Activated CD8-positive, alpha-beta memory T cell treated with anti-CD3 and anti-CD28 coated beads, Interleukin-2, amount 50 U/mL, for 4 hours (primary cell): ENCODE measurements around the gene S100A1.
"Not testable (repeated sequence)": the region's sequence is repeated elsewhere in the genome, so short reads cannot be mapped to it uniquely, and the experiment has no call there.

Experiments used
- DNase-seq: peaks from one replicate; pipeline ENCODE4 v3.0.0-alpha.2; 2020

Gene S100A1

DNA sequence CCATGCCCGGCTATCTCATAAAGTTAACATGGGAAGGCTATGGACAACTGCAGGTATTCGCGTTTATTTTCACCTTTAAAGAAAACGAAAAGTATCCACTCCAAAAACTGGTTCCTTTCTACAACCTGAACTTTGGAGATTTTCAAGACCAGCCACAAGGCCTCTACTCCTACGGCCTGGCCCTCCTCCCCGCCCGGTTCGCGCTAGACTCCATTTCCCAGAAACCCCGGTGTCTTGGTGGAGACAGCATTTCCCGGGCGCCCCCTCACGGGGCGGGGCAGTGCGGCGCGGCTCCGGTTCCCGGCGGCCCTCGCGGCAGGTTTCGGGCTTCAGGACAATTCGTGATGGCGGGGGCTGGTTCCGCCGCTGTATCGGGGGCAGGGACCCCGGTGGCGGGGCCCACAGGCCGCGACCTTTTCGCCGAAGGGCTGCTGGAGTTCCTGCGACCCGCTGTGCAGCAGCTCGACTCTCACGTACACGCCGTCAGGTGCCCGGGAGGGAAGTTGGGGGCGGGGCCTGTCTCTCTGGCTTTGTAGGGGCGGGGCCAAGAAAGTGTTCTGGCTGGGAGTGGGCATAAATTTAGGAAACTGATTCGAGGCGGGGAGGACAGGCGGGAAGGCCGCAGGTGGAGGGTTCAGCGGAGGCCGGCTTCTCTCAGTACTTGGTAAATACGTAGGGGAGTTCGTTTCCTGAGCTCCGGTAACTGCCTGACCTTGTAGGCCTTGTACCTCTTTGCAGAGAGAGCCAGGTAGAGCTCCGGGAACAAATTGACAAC is 30.4 kb downstream of the S100A1 start, which contains the start of gene SNAPIN:
SNAPIN (plus strand) TSS at position 304 of the 775 bp plus-strand sequence; CDS start at position 345, 41 bp downstream.
- DNase-seq = peak; percentile 90

DNA sequence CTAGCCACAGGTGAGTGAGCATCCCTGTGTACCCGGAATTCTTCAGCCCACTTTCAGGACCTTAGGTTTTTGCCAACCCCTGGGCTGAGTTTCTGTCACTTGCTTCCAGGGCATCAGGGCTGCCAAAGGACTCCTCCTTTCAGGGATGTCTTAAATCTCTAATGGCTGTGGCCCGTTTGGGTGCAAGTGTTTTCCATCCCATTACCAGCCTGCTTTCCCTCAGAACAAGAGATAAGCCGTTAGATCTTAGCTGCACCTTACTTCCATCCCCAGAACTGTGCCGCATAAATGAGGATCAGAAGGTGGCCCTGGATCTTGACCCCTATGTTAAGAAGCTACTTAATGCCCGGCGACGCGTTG is 30.9 kb downstream of the S100A1 start:
- DNase-seq = no peak

DNA sequence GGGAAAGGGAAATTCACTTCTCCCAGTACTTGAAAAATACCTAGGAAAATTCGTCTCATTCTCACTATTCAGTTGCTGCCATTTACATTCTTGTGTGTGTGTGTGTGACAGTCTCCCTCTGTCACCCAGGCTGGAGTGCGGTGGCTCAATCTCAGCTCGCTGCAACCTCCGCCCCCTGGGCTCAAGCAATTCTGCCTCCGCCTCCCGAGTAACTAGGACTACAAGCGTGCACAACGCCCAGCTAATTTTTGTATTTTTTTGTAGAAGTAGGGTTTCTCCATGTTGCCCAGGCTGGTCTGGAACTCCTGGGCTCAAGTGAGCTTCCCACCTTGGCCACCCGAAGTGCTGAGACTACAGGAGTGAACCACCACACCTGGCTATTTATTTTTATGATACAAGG is 31.4 kb downstream of the S100A1 start:
- DNase-seq = no peak

DNA sequence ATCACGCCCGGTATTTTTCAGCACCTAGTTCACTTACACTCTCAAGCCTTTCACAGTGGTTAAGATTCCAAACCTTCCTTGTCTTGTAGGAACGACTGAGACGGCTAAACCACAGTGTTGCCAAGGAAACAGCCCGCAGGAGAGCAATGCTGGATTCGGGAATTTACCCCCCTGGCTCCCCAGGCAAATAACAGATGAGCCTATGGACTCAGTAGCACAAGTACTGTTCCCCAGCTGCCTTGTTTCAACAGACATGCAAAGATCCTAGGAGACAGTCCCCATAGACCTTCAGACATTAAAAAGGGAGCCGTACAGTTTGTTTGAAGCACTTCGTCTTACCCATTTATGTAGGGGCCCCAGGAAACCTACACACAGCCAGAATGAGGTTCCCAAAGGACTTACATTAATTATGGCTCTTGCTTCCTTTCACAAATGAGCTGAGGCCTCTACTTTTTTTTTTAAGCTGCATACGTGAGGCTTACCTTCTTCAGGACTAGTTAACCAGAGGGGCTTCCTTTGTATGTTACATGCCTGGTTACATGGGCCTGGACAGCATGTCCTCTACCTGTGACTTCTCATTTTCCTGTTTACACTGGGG is 33.0 kb downstream of the S100A1 start:
- DNase-seq = no peak

DNA sequence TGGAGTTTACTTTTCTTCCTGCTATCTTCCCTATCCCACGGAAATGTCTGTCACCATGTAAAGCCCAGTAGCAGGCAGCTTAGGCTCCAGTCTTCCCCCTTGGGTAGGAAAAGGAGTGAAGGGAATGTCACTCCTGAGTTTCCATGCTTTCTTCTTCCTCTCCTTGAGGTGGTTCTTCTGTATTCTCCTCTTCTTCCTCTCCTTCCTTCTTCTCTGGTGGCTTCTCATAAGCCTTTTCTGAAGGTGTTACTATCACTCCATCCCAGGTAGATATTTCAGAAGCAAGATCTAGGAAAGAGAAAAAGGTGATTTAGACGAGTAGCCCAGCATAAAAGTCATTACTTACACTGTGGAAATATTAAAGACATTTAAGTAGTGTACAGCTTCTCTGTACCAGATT is 34.0 kb downstream of the S100A1 start:
- no peak for DNase-seq

DNA sequence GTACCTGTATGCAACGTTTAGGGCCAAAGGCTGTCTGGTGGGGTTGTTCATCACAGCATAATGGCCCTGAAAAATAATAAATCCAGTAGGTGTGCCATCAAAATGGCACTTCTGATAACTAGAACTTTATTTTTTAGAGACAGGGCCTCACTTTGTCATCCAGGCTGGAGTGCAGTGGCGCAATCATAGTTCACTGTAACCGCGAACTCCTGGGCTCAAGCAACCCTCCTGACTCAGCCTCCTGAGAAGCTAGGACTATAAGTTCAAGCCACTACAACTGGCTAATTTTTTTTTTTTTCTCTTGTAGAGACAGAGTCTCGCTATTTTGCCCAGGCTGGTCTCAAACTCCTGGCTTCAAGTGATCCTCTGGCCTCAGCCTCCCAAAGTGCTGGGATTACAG is 35.0 kb downstream of the S100A1 start:
- DNase-seq = no peak

DNA sequence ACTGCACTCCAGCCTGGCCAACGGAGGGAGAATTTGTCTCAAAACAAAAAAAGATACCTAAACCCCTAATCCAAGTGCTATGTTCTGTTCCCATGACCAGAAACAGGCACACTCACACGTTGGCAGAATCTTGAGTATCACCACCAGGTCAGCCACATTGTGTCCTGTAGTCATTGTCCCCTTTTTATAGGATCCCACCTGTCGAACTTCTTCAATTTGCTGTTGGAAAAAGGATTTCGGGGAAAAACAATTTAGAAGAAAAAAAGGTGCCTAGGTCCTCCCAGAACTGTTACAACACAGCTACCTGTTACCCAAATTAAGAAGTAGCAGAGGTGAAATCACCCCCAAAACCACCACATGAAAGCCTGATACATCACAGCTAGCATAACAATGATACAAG is 39.2 kb downstream of the S100A1 start:
- DNase-seq = no peak

DNA sequence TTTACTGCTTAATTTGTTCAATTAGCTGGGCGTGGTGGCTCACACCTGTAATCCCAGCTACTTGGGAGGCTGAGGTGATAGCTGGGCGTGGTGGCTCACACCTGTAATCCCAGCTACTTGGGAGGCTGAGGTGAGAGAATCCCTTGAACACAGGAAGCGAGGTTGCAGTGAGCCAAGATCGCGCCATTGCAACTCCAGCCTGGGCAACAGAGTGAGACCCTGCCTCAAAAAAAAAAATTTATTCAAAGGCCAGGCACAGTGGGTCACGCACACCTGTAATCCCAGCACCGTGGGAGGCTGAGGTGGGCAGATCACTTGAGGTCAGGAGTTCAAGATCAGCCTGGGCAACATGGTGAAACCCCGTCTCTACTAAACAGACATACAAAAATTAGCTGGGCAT is 40.4 kb downstream of the S100A1 start:
- DNase-seq = not testable (repeated sequence)

DNA sequence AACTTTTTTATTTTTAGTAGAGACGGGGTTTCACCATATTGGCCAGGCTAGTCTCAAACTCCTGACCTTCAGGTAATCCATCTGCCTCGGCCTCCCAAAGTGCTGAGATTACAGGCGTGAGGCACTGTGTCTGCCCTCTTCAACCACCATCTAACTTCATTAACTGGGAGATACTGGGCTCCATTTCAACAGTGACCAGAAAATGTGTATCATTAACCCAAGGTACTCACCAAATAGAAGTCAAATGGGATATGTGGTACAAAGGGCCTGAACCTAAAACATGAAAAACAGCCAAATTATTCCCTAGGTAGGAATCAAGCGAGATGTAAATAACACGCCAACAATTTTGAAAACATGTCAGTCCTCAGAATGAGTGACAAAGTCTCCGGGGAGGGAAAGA is 41.4 kb downstream of the S100A1 start:
- DNase-seq = no peak

DNA sequence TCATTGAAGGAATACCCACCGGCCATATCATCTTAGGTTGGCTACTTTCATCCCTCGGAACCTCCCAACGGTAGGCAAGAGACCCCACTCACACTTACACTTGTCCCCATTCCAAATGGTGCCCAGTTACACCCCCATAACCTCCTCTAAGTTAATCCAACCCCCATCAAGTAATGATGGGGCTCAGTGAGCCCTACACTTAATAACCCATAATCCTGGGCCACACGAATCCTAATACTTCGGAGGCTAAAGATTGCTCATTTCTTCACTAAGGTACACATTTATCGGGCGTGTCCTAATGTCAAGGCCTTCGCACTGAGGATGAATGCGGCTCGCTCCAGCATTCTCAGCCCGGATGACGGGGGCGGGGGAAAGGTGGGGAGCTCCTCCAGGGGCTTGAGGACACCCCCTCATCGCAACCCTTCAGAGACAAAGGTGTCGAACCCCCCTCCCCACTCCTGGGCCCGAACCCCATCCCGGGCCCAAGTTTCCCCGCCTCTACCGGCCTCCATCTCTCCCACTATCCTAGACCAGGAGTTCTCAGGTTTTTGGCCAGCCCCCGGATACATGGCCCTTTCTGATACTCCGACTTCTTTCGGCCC is 42.1 kb downstream of the S100A1 start:
- peak; percentile 35 for DNase-seq

DNA sequence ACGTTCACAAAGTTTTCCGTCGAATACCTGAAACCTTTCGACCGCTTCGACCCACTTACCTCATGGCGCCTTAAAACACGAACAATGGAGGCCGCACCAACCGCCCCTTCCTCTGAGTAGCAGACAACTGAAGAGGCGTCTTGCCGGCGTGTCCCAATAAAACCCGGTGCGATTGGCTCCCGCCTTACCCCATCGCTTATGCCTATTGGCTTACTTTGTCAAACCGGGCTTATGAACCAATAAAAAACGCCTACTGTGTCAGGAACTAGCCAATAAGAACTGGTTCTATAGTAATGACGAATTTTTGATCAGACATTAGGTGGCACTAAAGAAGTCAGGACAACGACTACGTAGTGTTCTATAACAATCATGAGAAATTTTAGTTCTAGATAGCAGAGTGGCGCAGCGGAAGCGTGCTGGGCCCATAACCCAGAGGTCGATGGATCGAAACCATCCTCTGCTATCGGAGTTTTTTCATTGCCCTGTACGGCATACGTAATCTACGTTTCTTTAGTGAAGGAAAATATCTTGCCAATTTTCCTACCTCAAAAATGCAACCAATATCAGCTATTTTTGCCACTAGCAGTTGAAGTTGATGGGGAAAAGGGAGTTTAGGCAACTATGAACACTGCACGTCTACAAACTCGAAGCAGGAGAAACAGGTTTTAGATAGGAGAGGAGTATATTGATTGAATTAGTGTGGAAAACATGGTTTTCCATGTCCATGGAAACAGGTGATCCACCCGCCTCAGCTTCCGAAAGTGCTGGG is 42.8 kb downstream of the S100A1 start, which contains the start of gene ILF2:
ILF2 (minus strand) TSS at position 135 of the 769 bp plus-strand sequence; CDS start at position 64, 71 bp downstream.
- peak; percentile 97 for DNase-seq

DNA sequence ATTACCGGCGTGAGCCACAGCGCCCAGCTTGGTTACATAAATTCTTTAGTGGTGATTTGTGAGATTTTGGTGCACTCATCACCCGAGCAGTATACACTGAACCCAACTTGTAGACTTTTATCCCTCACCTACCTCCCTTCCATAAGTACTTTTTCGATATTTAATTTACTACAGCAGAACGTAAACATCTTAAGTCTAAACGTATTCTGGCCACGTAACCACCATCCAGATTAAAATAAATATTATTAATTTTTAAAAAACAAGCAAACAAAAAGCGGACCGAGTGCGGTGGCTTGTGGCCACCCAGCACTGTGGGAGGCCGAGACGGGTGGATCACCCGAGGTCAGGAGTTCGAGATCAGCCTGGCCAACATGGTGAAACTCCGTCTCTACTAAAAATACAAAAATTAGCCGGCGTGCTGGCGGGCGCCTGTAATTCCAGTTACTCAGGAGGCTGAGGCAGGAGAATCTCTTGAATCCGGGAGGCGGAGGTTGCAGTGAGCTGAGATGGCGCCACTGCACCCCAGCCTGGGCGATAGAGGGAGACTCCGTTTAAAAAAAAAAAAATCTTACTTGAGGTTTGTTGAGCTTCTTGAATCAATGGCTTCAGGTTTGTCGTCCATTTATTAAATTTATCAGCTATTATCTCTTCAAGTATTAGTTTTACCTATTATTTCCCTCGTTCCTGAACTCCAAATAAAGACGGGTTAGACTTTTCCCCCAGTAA is 43.6 kb downstream of the S100A1 start:
- DNase-seq = peak; percentile 42

DNA sequence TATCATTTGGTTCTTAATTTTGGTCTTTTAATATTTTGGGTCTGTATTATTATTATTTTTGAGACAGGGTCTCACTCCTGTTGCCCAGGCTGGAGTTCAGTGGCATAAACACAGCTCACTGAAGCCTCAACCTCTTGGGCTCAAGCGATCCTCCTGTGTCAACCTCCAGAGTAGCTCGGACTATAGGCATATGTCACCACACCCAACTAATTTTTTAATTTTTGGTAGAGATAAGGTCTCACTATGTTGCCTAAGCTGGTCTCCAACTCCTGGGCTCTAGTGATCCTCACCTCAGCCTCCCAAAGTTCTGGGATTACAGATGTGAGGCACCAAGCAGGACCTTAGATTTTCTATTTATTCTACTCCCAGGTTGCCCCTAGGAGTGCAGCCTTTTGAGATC is 45.3 kb downstream of the S100A1 start:
- no peak for DNase-seq

DNA sequence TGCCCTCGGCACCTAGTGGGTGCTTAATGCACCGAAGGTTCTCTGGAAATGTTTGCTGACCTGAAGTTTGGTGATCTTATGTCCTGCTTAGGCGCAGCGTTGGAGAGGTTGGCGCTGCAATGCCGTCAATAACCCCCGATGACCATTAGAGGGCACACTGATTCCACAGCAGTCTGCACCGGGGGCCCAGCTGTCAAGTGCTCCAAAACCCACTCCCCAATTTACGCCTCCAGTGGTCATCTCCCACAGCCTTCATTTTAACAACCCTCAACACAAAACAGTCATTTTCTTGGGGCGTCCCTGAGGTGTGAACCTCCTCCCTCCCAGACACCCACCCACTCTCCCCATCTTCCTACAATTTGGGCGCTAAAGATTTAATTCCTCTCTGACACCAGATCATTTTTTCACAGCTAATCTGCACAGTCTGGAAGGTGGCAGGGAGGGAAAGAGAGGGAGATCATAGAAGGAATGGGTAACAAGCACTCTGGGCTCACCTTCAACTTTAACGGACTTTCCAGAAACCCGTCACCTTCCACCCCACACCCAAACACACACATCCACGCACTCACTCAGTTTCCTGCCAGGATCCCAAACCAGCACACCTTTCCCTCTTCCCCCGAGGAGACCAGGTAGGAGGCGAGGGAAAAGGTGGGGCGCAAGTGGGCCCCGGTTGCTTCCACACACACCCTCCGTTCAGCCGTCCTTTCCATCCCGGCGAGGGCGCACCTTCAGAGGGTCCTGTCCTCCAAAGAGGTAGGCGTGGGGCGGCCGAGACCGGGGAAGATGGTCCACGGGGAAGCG is 49.7 kb downstream of the S100A1 start:
- DNase-seq = peak; percentile 43

DNA sequence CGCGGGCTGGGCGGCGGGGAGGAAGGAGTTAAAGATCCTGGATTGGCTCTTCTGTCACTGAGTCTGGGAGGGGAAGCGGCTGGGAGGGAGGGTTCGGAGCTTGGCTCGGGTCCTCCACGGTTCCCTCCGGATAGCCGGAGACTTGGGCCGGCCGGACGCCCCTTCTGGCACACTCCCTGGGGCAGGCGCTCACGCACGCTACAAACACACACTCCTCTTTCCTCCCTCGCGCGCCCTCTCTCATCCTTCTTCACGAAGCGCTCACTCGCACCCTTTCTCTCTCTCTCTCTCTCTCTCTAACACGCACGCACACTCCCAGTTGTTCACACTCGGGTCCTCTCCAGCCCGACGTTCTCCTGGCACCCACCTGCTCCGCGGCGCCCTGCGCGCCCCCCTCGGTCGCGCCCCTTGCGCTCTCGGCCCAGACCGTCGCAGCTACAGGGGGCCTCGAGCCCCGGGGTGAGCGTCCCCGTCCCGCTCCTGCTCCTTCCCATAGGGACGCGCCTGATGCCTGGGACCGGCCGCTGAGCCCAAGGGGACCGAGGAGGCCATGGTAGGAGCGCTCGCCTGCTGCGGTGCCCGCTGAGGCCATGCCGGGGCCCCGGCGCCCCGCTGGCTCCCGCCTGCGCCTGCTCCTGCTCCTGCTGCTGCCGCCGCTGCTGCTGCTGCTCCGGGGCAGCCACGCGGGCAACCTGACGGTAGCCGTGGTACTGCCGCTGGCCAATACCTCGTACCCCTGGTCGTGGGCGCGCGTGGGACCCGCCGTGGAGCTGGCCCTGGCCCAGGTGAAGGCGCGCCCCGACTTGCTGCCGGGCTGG is 50.5 kb downstream of the S100A1 start, which contains the start of gene NPR1:
NPR1 (plus strand) TSS at position 170 of the 818 bp plus-strand sequence; CDS start at position 591, 421 bp downstream.
- DNase-seq = peak; percentile 25

DNA sequence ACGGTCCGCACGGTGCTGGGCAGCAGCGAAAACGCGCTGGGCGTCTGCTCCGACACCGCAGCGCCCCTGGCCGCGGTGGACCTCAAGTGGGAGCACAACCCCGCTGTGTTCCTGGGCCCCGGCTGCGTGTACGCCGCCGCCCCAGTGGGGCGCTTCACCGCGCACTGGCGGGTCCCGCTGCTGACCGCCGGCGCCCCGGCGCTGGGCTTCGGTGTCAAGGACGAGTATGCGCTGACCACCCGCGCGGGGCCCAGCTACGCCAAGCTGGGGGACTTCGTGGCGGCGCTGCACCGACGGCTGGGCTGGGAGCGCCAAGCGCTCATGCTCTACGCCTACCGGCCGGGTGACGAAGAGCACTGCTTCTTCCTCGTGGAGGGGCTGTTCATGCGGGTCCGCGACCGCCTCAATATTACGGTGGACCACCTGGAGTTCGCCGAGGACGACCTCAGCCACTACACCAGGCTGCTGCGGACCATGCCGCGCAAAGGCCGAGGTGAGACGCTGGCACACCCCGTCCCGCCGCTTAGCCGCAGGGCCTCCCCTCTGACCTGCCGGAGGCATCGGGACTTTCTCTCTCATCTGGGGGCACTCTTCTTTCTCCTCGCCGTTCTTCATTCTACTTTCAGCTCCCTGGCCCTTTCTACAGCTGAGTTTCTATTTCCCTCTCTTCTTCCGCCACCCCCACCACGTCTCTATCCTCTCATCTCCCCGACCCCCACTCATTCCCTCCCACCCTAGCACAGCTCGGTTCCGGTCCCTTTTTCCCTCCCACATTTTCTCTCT is 51.3 kb downstream of the S100A1 start:
- peak; percentile 42 for DNase-seq

DNA sequence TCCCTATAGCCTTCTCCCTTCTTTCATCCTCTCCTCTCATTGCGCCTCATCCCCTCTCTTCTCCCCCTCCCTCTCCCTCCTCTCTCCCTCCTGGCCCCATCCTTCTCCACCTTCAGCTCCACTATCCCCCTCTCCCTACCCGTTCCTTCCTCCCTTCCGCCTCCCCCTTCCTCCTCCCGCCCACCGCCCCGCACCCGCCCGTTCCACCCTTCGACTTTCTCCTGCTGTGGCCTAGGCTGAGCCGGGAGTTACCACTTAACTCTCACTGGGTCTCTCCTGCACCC is 51.8 kb downstream of the S100A1 start:
- DNase-seq = no peak
